ENCODE results near the gene SLC7A5. TPM values are rescaled to one million over a fixed set of nuclear protein-coding genes. Genes with fewer than 3 reads are reported as not detected.

The SLC7A5 gene
- total RNA-seq, 1 donor from 2014 or later, result 7.6 TPM

DNA sequence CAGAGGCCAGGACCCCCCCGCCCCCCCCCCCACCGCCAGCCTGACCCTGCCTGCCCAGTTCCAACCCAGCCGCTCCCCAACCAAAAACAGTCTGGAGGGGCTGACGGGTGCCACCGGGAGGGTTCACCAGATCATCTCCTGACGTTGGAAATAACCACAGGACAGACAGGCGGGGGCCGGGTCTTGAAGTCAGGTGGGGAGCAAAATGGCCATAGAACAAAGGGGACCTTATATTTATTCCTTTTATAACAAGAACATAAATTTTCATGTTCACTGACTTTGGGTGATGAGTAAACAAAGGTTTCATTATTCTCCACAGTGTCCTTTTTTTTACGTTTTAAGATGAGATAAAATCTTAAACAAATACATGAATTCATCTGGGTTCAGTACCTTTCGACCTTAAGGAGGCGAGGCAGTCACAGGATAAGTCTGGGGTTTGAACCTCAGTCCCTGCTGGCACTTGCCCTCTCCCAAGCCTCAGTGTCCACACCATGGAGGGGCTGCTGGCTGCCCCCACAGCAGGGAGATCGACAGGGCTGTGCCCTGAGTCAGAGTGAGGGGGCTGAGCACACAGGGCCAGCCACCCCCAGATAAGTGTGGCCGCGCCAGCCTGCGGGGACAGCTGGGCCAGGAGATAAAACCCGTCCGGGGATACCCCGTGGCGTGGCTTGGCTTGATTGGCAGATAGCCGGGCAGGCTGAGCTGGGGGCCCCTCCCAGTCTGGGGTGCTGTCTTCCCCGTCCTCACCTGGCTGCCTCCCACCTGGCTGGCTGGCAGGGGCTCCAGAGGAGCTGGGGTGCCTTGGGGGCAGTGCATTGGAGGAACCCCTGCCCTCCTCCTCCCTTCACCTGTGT is 15.0 kb downstream of the SLC7A5 start:
- no peaks in the 10 kb centered on the region for H3K27me3 ChIP-seq
- peaks cover 9 to 22% of the 10 kb centered on the region in 2 donors for H3K4me1 ChIP-seq
- peaks cover 0 to 3% of the 10 kb centered on the region in 2 donors for H3K36me3 ChIP-seq
- peak overlapping the region; percentile 73 to 78 for H3K27ac ChIP-seq
- no peak for TF ChIP-seq CTCF (IDR thresholded peaks at IDR 0.05)
- DNase-seq (ENCODE audit: low spot score in 2 of 2), result no peak
- no peaks in the 10 kb centered on the region for H3K9me3 ChIP-seq
- peak overlapping the region in 1 of 2 donors; percentile 61 for H3K4me3 ChIP-seq
- intact Hi-C loops (cut with DNase I), result no loop called here

DNA sequence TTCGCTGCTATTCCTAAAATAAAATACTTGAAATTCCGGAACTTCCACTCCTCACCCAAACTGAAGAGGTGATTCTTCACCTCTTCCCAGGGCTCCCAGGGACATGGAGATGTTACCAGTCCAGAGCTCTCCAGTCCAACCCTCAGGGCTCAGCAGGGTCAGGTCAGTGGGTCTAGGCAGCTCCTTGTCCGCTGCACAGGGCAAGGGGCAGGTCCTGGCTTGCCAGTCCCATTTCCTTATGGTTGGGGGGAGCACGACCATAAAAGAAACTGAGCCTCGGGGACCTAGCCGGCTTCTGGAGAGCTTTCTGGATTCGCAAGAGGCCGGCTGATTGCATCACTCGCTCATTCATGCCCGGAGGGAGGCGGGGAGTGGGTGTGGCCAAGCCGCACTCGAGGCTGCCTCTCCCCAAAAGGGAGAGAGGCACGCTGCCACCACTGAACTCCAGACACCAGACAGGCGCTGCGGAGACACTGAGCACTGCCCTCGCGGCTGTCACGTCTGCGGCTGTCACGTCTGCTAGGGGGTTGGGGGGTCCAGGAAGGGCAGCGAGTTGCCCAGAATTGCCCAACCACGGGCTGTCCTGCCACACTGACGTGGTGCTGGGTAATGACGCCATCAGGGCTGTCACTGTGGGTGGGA is 15.8 kb downstream of the SLC7A5 start:
- intact Hi-C loops (cut with DNase I), result loop anchor here (1.0 to 2.0 kb wide), 2 partner anchors 58 to 75 kb away; no protein-coding TSS in a partner anchor
- Histone ChIP-seq H3K27me3 (no peaks in the 10 kb centered on the region), H3K36me3 (peaks cover 0 to 3% of the 10 kb centered on the region in 2 donors), H3K9me3 (no peaks in the 10 kb centered on the region), H3K4me1 (peaks cover 9 to 22% of the 10 kb centered on the region in 2 donors), H3K4me3 (peak overlapping the region; percentile 41 to 61), H3K27ac (peak overlapping the region; percentile 73 to 78)
- peak; percentile 94 to 98 for DNase-seq (ENCODE audit: low spot score in 2 of 2)
- TF ChIP-seq CTCF (IDR thresholded peaks at IDR 0.05), result no peak

DNA sequence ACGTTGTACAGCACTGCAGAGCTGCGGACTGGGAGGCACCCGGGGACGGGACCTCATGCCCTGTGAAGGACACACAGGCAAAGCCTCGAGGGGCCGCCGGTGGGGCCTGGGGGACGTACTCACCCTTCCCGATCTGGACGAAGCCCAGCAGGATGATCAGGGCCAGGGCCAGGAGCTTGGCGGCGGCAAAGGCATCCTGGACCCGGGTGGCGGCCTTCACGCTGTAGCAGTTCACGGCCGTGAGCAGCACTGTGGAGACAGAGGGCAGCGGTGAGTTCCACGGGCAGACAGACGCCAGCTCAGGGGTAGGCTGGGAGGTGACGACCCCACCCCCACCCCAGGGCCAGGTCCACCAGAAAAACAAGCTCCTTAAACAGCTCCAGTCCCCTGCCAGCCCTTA is 17.7 kb downstream of the SLC7A5 start:
- no peak for DNase-seq (ENCODE audit: low spot score in 2 of 2)
- H3K4me1 ChIP-seq, result peaks cover 9 to 22% of the 10 kb centered on the region in 2 donors
- no peaks in the 10 kb centered on the region for H3K27me3 ChIP-seq
- intact Hi-C loops (cut with DNase I), result no loop called here
- no peak overlapping the region for H3K4me3 ChIP-seq
- no peak for TF ChIP-seq CTCF (IDR thresholded peaks at IDR 0.05)
- no peaks in the 10 kb centered on the region for H3K9me3 ChIP-seq
- H3K36me3 ChIP-seq, result peaks cover 0 to 3% of the 10 kb centered on the region in 2 donors
- no peak overlapping the region for H3K27ac ChIP-seq

GRCh38 chr16:87851141-87851587 is 18.1 kb downstream of the SLC7A5 start:
- no peak for TF ChIP-seq CTCF (IDR thresholded peaks at IDR 0.05)
- no peak overlapping the region for H3K27ac ChIP-seq
- H3K4me1 ChIP-seq, result peaks cover 9 to 22% of the 10 kb centered on the region in 2 donors
- no peak overlapping the region for H3K4me3 ChIP-seq
- H3K36me3 ChIP-seq, result peaks cover 0 to 3% of the 10 kb centered on the region in 2 donors
- H3K9me3 ChIP-seq, result no peaks in the 10 kb centered on the region
- no peak for DNase-seq (ENCODE audit: low spot score in 2 of 2)
- intact Hi-C loops (cut with DNase I), result no loop called here
- H3K27me3 ChIP-seq, result no peaks in the 10 kb centered on the region

GRCh38 chr16:87850009-87851006 is 19.0 kb downstream of the SLC7A5 start:
- Histone ChIP-seq H3K36me3 (peaks cover 0 to 3% of the 10 kb centered on the region in 2 donors), H3K4me1 (peaks cover 9 to 22% of the 10 kb centered on the region in 2 donors), H3K27ac (no peak overlapping the region), H3K4me3 (no peak overlapping the region), H3K9me3 (no peaks in the 10 kb centered on the region), H3K27me3 (no peaks in the 10 kb centered on the region)
- peak; percentile 92 to 98 (median 95) for TF ChIP-seq CTCF (IDR thresholded peaks at IDR 0.05)
- intact Hi-C loops (cut with DNase I), result loop anchor here (1.0 kb wide), 2 partner anchors 21 to 59 kb away; no protein-coding TSS in a partner anchor
- peak in 1 of 2 donors; percentile 80 for DNase-seq (ENCODE audit: low spot score in 2 of 2)
